Measurements from ENCODE around the gene EML1. TPM values are rescaled to one million over a fixed set of nuclear protein-coding genes. Genes with fewer than 3 reads are reported as not detected.
"Not testable (repeated sequence)": the region's sequence is repeated elsewhere in the genome, so short reads cannot be mapped to it uniquely, and the experiment has no call there.

The EML1 gene
- total RNA-seq, 1 experiment from 2014 or later = 32.6 TPM

DNA sequence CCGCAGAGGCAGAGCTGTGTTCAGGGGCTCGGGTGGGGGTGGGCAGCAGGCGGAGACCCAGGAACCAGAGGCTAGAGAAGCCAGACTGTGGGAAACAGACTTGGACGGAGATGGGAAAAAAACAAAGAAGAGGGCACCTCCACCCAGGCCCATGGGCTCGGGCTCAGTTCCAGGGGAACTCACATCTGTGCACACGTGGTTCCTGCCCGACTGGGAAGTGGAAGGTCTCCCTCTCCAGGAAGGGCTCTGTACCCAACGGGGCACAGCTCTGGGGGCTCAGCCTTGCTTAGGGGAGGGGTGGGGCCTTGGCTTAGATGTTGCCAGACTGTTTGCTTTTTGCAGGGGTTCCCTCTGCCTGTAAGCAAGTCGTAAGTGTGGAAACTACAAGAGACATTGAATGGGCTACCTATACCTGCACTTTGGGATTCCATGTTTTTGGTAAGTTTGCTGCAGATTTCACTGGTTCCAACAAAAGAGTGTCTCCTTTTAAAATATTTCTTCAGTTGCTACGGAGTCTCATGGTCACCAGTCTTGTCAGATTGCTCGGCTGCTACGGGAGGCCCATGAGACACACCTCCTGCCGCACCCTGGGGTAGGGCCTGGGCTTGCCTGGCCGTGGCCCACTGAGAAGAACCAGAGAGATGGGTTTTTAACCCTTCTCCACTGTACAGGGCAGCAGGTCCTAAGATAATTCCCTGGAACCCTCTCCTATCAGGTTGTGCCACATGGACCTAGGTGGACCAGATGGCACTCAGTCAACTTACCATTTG is 144.4 kb downstream of the EML1 start:
- no peak for DNase-seq (ENCODE audit: low read depth)

DNA sequence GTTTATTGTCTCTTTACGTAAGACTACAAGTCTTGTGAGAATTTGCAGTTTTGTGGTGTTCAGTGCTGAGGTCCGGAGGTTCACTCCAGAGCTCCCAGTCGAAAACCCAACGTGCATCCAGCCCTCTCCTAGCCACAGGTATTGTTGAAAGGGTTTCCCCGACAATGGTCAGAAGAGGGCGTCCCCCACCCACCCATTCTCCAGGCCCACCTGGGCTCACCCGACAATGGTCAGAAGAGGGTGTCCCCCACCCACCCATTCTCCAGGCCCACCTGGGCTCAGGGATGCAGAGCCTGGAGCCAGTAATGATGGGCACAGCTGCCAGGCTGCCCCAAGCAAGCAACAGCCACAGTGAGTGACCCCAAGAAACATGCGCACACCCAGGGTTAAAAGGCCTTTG is 145.2 kb downstream of the EML1 start:
- DNase-seq (ENCODE audit: low read depth) = no peak

DNA sequence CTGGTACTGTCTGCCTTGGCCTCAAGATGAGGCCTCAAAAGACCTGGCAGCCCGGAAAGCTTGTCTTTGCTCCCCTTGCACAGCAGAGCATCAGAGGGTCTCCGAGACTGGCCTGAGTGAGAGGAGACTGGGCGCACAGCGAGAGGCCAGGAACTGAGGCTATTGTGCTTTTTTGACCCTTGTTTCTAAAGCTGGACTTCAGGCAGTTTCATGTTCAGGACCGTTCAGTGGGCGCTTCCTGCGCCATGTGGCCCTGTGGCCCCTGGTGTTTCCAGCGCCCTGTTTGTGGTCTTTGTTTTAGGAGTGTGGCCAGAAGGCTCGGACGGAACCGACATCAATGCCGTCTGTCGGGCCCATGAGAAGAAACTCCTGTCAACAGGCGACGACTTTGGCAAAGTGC is 145.7 kb downstream of the EML1 start:
- no peak for DNase-seq (ENCODE audit: low read depth)

GRCh38 chr14:99939421-99939820 is 146.2 kb downstream of the EML1 start:
- DNase-seq (ENCODE audit: low read depth) = no peak

- DNase-seq (ENCODE audit: low read depth) = no peak
Observed at GRCh38 chr14:99940064-99940463, 146.9 kb downstream of the EML1 start.

GRCh38 chr14:99941211-99941610 is 148.0 kb downstream of the EML1 start:
- DNase-seq (ENCODE audit: low read depth) = no peak

DNA sequence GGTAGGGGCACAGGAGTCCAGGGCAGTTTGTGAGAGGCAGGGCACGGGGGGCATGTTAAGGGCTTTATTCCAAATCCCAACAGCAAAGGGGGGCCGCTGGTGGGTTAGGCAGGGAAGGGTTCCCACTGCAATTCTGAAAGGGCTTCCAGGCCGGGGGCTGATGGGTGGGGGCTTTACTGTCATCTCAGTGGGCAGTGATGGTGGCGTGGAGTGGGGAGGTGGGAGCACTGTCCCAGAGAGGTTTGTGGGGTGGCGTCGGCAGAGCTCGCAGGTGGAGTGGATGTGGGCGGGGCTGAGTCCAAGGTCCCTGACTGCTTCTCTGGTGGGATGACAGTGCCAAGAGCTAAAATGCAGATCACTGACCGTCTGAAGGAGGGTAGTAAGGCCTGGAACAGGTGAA is 150.4 kb downstream of the EML1 start:
- DNase-seq (ENCODE audit: low read depth) = no peak

- DNase-seq (ENCODE audit: low read depth) = no peak
Observed at GRCh38 chr14:99944241-99944651, 151.0 kb downstream of the EML1 start.

- DNase-seq (ENCODE audit: low read depth) = no peak
Observed at GRCh38 chr14:99945732-99946651, 152.8 kb downstream of the EML1 start.

GRCh38 chr14:99946652-99947489 is 153.7 kb downstream of the EML1 start:
- DNase-seq (ENCODE audit: low read depth) = no peak

DNA sequence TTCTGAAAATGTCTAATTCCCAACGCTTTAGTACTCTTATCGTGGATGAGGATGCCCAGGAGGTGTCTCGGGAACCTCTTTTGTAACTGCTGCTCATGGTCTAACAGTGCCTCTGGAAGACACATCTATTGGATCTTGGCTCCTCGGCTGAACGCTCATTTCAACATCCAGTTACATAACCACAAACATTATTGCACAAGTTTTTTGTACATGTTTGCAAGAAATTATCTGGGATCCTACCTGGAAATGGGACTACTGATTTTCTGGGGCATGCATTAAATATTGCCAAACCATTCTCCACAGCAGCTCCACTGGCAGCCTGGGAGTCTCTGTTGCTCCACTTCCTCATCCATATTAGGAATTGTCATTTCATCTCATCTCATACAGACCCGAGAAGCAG is 154.5 kb downstream of the EML1 start:
- DNase-seq (ENCODE audit: low read depth) = no peak

DNA sequence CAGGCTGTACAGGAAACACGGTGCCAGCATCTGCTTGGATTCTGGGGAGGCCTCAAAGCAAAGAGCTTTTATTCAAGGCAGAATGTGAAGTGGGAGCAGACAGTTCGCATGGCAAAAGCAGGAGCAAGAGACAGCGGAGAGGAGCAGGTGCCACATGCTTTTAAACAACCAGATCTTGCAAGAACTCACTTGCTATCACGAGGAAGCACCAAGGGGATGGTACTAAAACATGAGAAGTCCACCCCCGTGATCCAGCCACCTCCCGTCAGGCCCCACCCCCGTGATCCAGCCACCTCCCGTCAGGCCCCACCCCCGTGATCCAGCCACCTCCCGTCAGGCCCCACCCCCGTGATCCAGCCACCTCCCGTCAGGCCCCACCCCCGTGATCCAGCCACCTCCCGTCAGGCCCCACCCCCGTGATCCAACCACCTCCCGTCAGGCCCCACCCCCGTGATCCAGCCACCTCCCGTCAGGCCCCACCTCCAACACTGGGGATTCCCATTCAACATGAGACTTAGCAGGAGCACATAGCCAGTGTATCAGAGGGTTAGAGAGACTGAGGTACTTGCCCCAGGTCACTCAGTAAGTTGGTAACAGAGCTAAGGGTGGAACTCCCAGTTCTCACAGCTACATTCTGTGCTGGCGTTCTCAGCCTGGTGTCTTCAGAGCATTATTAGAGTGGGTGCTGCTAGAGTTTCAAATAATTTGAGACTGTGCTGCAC is 156.0 kb downstream of the EML1 start:
- not testable (repeated sequence) for DNase-seq (ENCODE audit: low read depth)

DNA sequence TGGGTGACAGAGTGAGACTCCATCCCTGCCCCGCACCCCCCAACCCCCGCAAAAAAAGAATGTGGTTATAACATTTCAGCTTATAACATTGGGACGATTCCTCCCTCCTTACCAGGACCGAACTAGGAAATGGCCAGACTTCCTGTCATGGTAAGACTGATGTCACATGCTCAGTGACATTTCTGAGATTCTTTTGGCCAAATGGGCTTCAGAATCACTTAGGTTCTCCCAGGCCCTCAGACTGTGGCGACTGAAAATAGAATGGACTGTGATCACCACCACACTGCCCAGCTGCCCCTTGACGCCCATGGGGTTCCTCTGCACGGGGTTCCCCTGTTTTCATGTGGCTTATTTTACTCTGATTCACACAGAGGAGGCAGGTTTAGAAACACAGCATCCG is 157.0 kb downstream of the EML1 start:
- no peak for DNase-seq (ENCODE audit: low read depth)

- DNase-seq (ENCODE audit: low read depth) = no peak
Observed at GRCh38 chr14:99951085-99951484, 157.9 kb downstream of the EML1 start.

- no peak for DNase-seq (ENCODE audit: low read depth)
Observed at GRCh38 chr14:99952039-99952438, 158.8 kb downstream of the EML1 start.

DNA sequence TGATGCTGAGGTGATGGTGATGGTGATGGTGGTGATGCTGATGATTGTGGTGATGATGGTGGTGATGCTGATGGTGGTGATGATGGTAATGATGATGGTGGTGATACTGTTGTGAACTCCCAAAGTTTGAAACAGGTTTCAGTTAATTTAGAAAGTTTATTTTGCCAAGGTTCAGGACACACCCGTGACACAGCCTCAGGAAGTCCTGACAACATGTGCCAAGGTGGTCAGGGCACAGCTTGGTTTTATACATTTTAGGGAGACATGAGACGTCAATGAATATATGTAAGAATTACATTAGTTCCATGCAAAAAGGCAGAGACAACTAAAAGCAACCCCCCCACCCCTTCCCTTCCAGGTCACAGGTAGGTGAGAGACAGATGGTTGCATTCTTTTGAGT is 159.2 kb downstream of the EML1 start:
- no peak for DNase-seq (ENCODE audit: low read depth)

GRCh38 chr14:99955826-99956455 is 162.7 kb downstream of the EML1 start:
- DNase-seq (ENCODE audit: low read depth) = no peak

GRCh38 chr14:99958380-99958779 is 165.2 kb downstream of the EML1 start:
- DNase-seq (ENCODE audit: low read depth) = no peak

DNA sequence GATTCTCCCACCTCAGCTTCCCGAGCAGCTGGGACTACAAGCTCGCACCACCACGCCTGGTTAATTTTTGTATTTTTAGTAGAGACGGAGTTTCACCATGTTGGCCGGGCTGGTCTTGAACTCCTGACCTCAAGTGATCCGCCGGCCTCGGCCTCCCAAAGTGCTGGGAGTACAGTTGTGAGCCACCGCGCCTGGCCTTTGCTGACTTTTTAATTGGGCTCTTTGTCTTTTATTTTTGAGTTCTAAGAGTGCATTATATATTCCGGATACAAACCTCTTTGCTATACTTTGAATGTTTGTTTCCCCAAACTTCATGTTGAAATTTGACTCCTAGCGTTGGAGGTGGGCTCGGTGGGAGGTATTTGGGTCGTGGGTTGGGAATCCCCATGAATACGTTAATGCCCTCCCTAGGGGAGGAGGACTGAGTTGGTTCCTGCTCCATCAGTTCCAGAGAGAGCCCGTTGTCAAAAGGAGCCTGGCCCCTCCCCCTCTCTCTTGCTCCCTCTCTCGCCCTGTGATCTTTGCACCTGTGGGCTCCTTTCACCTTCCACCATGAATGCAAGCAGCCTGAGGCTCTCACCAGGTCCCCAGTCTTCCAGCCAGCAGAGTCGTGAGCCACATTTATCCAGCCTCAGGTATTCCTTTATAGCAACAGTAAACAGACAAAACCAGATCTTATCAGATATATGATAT is 168.8 kb downstream of the EML1 start:
- no peak for DNase-seq (ENCODE audit: low read depth)

DNA sequence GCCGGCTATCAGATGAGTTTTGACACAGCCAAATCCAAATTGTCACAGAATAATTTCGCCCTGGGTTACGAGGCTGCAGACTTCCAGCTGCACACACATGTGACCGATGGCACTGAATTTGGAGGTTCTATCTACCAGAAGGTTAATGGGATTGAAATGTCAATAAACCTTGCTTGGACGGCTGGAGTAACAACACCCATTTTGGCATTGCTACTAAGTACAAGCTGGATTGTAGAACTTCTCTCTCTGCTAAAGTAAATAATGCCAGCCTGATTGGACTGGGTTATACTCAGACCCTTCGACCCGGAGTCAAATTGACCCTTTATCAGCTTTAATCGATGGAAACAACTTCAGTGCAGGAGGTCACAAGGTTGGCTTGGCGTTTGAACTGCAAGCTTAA is 171.8 kb downstream of the EML1 start:
- DNase-seq (ENCODE audit: low read depth) = no peak

All from M059J (cell line).